ENCODE data around the gene GP1BB.

GP1BB gene

DNA sequence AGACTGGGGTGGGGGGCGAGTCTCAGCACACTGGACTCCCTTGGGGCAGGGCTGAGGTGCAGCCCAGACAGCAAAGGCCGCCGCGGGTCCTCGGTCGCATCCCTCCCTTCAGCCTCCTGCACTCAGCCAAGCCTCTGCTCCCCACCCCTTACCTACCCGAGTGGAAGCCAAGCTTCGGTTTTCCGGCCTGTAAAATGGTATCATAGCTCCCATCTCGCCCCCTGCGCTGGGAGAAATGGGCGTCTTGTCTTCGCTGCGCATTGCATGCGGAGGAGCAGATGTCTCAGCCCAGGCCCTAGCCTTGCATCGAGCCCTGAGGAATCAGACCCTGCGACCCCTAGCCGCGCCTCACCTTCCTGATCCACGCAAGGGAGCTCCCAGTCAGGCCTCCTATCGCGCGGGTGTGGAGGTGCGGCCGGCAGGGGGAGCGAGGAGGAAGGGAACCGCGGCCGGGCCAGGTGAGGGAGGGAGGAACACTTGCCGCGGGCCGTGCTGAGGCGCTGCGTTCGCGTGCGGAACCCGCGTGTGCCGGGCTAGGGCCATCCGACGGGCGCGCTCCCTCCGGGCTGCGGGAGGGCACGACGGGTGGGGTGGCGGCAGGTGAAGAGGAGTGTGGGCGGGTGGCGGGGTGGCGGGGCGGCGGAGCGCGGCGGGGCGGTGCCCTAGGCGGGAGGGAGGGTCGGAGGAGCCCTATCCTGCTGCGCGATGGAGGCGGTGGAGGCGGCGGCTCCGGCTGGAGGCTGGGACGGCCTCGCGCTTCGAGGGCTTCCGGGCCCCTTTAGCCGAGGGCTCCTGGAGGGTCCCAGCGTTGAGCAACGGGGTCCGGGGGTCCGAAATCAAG lies 33.2 kb downstream of the GP1BB start:
- DNase-seq, result peak; percentile 57 to 73 (median 61)

DNA sequence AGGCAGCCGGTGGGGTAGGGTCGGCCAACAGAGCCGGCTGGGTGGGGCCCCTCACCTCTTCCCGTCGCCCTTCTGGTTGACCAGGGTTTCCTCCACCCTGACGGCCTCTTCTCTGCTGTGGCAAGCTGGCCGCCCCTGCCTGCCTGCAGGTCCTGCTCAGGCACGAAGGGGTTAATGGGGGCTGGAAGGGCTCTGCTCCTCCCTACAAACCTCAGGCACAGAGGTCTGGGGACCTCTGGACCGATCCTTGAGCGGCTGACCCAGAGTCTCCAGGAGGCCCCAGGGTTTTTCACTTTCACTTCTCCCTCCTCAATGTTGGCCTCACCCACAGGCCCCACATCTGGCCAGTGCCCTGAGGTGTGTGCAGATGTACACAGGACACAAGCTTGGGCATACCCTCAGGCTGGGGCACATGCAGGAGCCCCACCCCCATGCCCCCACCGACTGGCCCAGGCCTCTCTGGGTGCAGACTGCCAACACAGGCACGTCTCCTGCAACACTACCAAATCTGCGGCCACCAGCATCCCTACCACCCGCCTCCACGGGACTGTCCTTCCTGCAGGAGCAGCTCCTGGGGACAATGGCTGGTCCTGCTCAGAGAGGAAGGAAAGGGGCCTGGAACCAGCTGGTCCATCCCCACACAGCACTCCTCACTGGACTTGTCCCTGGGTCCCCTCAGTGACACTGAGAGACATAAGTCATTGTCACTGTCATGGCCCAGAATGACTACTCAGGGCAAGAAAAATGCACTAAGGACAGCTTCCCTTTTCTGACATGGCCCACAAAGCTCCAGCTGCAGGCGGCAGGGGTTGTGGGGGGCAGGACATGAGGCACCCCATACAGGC lies 34.0 kb downstream of the GP1BB start:
- DNase-seq, result no peak

DNA sequence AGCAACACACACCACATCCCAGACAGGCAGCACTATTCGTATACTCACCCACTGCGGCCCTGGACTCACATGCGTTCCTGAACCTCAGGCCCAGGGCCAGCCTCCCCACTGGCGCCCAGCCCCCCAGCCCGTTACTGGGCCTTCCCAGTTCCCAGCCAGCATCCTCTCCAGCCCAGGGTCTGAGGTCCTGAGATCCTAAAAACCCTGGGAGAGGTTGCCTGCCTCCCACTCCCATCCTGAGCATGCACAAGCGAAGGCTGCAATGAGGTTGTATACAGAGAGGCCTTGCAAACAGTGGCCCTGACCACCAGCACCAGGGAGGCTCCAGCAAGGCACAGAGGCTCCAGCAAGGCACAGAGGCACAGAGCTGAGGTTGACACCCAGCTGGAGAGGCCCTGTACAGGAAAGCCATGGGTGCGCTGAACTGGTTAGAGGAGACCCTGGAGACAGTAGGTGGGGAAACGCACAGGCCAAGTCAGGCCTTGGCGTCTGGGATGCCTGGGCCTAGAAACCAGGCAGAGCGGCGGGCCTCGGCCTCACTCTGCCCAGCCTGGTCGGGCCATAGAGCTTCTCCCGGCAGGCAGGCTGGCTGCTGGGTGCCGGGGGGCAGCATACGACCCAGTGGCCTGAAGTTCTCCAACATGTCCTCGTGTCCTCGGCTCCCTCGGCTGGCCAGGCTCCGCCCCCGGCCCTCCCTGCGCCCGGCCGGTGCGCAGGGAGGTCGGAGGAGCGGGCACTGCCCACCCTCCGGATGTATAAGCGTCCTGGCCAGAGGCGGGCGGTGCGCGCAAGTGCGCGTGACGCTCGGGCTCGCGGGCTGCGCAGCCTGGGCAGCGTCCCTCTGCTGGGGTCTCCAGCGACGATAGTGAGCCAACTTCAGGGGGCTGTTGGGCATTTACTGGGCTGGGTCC lies 34.9 kb downstream of the GP1BB start:
- DNase-seq, result no peak

DNA sequence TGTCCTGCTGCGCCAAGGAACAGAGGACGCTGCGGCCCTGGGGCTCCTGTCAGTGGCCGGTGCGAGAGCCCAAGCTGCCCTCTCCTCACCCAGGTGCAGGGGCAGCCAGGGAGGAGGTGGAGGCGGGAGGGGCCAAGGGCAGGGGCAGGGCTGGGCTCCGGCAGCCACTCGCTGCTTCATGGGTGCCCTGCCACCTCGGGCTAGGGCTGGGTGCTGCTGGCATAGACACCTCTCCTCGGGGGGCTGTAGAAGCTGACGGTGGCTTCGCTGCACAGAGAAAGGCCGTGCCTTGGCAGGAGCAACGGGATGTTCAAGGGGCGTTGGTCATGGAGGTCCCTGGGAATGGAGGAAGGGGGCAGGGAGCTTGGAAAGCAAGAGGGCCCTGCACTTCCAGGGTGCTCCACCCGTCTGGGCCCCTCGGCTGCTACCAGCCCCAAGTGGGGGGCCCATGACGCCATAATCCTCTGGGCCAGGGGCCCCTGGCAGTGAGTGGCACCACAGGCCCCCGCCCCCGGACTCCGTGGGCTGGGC lies 35.6 kb downstream of the GP1BB start:
- DNase-seq, result no peak

DNA sequence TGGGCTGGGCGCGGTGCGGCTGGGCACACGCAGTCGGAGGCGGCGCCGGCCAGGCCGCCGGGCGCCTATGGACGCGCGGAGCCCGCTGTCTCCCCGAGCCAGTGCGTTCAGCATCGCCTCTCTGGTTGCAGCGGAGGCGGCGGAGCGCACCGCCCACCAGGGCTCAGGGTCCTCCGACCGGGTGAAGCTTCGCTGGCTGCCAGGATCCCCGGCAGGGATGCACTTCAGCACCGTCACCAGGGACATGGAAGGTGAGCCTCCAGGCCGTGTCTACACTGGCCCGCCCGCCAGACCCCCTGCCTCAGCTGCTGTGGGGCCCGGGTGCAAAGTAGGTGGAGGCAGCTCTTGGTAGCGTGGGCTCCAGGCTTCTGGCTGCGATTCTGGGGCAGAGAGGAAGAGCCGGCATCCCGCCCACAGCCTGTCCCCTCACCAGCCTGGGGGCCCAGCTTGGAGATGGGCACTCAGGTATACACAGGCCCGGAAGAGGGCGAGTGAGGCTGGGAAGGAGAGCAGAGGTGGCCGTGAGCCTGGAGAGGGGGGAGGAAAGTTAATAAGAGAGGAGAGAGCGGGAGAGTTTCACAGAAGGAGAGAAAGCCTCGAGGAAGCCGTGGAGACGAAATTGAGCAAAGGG lies 36.2 kb downstream of the GP1BB start:
- DNase-seq, result no peak

DNA sequence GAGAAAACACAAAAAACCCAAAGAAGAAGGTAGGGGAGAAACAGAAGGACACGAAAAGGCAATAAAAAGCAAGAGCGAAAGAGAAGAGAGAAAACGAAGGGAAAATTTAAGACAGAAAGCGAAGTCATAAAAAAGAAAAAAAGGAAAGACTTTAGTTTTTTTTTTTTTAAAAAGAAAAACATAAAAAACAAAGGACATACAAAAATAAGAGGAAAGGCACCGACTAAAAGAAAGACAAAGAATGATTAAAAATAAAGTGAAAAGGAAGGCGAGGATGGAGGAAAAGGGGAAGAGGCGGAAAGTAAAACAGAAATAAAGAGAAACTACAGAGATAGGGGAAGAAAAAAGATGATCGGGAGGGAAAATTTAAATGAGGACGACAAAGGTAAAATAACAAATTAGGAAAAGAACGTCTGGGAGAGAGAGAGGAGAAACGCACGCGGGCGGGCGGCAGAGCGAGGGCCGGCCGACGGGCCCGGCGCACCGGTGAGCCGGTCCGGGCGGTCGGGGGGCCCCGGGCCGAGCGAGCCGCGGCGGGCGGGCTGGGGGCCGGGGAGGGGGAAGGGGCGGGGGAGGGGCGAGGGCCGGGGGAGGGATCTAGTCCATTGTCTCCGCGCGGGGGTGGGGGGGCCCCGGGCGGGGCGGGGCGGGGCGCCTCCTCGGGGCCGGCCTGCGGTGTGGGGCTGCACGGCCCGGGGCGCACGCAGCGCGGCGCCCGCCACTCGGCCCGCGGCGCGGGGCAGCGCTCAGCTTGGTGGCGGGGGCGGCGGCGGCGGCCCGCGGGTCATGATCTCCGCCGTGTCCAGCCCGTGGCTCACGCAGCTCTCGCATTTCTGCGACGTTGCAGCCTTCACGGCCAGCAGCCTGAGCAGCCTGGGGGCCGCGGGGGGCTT lies 37.0 kb downstream of the GP1BB start, which contains the start of gene TBX1:
TBX1 (plus strand) TSS at position 721 of the 893 bp plus-strand sequence; CDS start at position 787, 66 bp downstream.
- DNase-seq, result no peak

DNA sequence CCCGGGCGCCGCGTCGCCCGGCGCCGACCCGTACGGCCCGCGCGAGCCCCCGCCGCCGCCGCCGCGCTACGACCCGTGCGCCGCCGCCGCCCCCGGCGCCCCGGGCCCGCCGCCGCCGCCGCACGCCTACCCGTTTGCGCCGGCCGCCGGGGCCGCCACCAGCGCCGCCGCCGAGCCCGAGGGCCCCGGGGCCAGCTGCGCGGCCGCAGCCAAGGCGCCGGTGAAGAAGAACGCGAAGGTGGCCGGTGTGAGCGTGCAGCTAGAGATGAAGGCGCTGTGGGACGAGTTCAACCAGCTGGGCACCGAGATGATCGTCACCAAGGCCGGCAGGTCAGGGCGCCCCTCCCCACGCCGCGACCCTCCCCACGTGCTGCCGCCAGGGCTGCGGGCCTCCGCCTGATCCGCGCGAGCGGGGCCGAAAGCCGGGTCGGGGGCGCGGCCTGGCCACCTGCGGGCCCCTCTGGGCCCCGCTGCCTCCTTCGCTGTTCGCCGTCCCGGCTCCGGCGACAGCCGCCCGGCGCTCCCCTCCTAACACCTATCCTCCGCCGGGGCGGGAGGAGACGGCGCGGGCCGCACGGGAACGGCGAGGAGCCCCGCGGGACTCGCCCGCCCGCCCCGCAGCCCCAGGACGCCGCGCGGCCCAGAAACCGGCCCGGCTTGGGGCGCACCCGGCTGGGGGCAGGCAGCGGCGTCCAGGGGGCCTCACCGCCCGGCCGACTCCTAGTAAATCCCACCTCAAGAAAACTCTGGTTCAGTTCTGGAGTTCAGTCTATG lies 37.8 kb downstream of the GP1BB start:
- DNase-seq, result no peak

DNA sequence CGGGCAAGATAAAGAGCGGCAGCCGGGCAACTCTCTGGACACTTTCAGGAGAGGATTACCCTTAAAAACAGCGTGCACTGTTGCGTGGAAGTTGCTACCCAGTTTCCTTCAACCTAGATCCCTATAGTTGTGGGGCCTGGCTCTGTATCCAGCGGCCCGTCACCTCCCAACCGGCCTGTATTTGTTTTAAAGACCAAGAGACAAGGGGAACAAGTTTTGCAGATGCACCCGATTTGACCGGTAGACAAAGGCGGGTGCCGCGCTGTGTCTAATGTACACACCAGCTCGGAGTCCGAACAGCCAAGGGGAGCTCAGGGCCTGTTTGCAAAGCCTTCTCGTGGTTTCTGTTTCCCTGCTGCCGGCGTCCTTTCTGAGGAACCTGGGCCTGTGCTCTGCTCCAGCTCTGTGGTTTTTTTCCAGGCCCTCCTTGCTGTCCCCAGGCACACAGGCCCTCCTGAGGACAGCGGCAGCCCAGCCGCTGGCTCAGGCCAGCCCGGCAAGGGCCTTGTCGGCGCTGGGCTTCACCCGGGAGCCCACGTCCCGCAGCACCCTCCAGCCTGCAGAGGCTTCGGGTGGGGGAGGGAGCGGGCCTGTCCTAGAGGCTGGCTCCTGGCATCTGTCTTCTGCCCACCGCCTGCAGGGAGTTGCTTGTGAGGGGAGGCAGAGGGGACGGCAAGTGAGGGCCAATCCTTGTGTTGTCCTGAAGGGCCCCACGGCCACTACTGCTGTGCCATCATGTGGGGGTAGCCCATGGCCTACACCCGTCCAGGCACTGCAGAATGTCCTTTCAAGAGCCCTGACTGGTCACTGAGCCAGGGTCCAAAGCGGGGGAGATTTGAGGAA lies 38.6 kb downstream of the GP1BB start:
- no peak for DNase-seq

DNA sequence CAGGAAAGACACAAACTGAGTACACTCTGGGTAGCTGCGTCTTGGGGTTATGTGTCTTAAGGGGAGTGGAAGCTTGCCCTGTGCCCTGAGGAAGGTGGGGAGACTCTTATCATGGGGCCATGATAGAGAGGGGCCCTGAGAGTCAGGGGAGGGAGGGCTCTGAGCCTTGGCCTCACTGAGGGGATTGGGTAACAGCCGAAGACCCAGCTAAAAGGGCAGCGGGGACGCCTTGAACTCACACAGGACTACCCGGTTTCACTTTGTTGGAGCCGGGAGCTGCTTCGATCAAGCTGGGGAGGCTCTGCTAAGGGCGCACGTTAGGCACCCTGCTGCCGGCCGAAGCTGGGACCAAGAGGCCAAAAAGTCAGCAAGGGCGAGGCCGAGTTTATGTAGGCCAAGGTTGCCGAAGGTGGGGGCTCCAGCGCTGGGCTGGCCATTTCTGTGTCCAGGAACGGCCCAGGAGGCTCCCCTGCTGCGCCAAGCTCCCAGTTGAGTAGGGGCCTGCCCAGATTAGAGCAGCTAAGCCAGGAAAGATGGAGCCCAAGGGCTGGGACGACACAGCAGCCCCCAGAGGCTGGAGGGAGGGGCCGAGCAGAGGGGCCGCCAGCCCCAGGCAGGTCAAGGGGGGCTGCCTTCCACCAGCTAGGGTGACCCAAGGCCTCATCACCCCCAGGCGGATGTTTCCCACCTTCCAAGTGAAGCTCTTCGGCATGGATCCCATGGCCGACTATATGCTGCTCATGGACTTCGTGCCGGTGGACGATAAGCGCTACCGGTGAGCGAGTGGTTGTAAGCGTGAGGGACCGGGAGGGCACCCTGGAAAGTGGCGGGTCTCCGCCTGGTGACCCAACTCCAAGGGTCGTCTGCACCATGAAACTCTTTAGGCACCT lies 39.5 kb downstream of the GP1BB start:
- no peak for DNase-seq

DNA sequence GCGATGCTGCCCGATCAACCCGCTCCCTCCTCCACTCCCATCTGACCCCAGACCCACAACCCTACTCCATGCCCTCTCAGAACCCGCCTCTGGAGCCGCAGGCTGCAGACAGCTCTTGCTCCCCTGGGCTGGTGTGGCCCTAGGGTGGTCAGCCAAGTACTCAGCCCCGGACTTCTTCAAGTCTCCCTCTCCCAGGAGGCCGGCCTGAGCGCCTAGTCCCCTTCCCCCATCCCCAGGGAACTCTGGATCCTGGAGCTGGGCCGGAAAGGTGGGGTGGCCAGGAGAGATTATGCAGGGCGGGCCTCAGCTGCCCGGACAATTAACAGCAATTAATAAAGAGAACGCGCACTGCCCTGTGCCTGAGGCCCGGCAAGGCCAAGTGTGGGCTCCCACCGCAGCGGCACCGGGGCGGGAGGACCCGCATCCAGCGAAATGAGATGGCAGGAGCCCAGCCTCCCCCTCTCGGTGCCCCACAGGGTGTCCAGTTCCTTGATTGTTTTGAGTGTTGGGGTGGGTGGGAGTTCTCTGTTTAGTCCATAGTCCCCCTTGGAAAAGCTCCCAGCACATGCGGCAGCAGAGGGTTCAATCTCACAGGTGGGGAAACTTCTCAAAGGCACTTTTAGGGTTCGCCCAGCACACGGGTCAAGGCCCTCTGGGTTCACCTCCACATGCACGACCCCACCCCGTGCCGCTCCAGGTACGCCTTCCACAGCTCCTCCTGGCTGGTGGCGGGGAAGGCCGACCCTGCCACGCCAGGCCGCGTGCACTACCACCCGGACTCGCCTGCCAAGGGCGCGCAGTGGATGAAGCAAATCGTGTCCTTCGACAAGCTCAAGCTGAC lies 40.3 kb downstream of the GP1BB start:
- DNase-seq, result no peak

DNA sequence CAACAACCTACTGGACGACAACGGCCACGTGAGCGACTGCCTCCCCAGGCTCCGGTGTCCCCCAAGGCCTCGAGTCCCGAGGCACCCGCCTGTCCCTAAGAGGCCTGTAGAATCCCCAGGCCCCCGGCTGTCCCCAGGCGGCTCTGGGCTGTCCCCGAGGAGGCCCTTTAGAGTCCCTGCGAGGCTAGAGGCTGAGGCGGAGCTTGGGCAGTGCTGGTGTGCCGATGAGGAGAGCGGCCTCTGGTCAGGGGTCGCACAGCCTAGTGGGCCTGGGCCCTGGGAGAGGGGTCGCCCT lies 40.9 kb downstream of the GP1BB start:
- no peak for DNase-seq

DNA sequence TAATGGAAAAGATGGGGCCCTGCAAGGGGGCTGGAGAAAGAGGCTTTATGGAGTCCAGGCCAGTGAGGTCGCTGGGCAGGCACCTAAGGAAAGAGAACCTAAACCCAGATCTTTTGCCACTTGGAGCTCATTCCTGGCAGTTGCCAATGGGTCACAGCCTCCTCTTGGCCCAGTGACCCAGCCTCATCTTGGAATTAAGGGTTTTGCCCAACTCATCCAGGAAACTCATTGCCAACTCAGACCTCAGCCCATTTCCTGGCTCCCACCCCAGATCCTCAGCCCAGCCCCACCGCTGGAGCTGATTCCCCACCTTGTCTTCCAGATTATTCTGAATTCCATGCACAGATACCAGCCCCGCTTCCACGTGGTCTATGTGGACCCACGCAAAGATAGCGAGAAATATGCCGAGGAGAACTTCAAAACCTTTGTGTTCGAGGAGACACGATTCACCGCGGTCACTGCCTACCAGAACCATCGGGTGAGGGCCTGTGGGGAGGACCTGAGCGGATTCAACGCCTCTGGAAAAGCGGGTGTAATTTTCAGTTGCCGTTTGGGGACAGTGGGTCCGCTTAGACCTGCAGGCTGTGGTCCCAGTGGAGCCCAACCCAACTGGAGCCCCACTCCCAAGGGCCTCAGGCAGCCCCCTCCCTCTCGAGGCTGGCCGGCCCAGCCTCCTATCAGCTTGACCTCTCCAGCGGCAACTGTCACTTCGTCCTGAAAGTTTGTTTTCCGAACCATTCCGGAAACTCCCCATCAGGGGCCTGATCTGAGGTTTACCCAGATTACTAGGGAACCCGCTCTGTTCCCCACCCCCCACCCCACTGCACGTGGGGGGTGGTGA lies 41.5 kb downstream of the GP1BB start:
- no peak for DNase-seq

DNA sequence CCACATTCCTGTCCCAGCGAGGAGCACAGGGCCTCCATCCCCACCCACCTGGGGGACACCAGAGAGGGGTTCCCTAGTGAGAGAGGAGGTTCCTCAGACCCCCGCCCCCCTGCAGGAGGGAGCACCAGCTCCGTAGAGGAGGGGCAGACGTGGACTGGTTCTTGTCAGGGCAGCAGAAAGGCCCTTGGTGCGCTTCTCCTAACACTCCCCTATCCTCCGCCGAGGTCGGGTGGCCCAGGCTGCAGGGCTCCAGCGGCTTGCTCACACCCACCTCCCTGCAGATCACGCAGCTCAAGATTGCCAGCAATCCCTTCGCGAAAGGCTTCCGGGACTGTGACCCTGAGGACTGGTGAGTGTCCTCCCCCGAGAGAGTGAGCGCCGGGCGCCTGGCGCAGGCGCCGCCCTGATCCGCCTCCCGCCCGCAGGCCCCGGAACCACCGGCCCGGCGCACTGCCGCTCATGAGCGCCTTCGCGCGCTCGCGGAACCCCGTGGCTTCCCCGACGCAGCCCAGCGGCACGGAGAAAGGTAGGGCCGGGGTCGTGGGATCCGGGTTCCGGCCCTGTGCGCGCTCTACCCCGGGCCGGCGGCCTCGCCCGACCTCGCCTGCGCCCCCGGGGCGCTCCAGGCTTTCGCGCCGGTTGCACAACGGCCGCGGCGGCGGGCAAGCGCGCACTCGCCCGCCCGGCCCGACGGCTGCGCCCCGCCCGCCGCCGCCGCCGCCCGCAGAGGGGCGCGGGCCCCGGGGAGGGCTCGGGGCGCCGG lies 42.3 kb downstream of the GP1BB start:
- peak in 1 of 5 donors; percentile 31 for DNase-seq

DNA sequence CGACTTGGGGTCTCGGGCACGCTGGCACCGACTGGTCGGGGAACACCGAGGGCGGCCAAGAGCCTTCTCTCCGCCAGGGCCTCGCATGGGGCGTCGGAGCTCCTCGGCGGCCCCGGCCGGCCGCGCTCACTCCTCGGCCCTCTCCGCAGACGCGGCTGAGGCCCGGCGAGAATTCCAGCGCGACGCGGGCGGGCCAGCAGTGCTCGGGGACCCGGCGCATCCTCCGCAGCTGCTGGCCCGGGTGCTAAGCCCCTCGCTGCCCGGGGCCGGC lies 42.8 kb downstream of the GP1BB start:
- DNase-seq, result no peak

DNA sequence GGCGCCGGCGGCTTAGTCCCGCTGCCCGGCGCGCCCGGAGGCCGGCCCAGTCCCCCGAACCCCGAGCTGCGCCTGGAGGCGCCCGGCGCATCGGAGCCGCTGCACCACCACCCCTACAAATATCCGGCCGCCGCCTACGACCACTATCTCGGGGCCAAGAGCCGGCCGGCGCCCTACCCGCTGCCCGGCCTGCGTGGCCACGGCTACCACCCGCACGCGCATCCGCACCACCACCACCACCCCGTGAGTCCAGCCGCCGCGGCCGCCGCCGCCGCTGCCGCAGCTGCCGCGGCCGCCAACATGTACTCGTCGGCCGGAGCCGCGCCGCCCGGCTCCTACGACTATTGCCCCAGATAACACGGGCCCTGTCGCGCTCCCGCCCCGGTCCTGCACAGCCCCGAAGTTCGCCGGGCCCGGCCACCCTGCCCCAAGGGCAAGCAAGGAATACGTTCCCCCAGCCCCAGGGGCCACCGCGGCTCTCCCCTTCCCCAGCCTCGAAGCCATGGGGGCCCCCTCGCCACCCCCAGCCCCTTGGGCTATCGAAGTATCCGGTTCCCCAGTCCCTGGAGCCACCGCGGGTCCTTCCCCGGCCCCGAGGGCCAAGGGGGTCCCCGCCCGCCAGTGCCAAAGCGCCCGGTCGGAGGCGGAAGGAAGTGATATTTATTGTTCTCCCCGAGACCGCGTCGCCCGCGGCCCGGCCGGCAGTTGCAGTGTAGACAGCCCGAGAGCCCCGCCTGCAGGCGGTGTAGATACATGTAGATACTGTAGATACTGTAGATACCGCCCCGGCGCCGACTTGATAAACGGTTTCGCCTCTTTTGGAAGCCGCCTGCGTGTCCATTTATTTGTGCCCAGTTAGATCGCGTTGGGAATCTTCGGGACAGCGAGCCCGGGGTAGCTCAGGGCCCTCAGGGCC lies 43.4 kb downstream of the GP1BB start:
- peak in 3 of 5 donors; percentile 35 to 69 (median 37) for DNase-seq

Measured in T-helper 1 cell (primary cell).